DOHH2 (cell line): Measurements from ENCODE around the gene ALAS1.

Source experiments
- H3F3A ChIP-seq: fragments of 200-600 bp; sonication (generic), shearing (Covaris generic); 2 replicates; pipeline ENCODE4 v1.6.0; 2016; ENCODE audit warnings: antibody characterized with exemption, mild to moderate bottlenecking; ENCODE audit not compliant: control insufficient read depth, insufficient read depth
- H3K27ac ChIP-seq: fragments of 200-600 bp; sonication (generic); 2 replicates; pipeline ENCODE4 v1.5.1; 2014; ENCODE audit warnings: low read depth, mild to moderate bottlenecking, low read length, moderate library complexity
- H3K27me3 ChIP-seq: fragments of 200-600 bp; sonication (generic); 2 replicates; pipeline ENCODE4 v1.6.1; 2014; ENCODE audit warnings: mild to moderate bottlenecking, low read length, mixed read lengths; ENCODE audit not compliant: control insufficient read depth
- H3K36me3 ChIP-seq: fragments of 200-600 bp; sonication (generic); 2 replicates; pipeline ENCODE4 v1.6.1; 2014; ENCODE audit warnings: mild to moderate bottlenecking, low read length, moderate library complexity, mixed read lengths; ENCODE audit not compliant: control insufficient read depth
- H3K4me1 ChIP-seq: fragments of 200-600 bp; sonication (generic); 2 replicates; pipeline ENCODE4 v1.6.1; 2014; ENCODE audit warnings: mild to moderate bottlenecking, low read length, mixed read lengths; ENCODE audit not compliant: control insufficient read depth
- H3K4me2 ChIP-seq: fragments of 200-600 bp; sonication (generic); 2 replicates; pipeline ENCODE4 v1.6.0; 2014; ENCODE audit warnings: mild to moderate bottlenecking, low read length, moderate library complexity
- H3K4me3 ChIP-seq: fragments of 200-600 bp; sonication (generic); 2 replicates; pipeline ENCODE4 v1.5.1; 2014; ENCODE audit warnings: mild to moderate bottlenecking, low read length, mixed read lengths
- H3K79me2 ChIP-seq: fragments of 200-600 bp; sonication (generic); 2 replicates; pipeline ENCODE4 v1.6.1; 2014; ENCODE audit warnings: mild to moderate bottlenecking, low read length, mixed read lengths; ENCODE audit not compliant: control insufficient read depth
- H3K9me2 ChIP-seq: fragments of 200-600 bp; sonication (generic); replicated peaks from 2 replicates; pipeline ENCODE4 v1.6.1; 2014; ENCODE audit warnings: mild to moderate bottlenecking, low read length, mixed read lengths; ENCODE audit not compliant: control insufficient read depth
- H3K9me3 ChIP-seq: fragments of 200-600 bp; sonication (generic); 2 replicates; pipeline ENCODE4 v1.6.1; 2014; ENCODE audit warnings: antibody characterized with exemption, low read length, mixed read lengths; ENCODE audit not compliant: control insufficient read depth, insufficient read depth
- H4K20me1 ChIP-seq: fragments of 200-600 bp; sonication (generic); 2 replicates; pipeline ENCODE4 v1.6.0; 2014; ENCODE audit warnings: low read depth, mild to moderate bottlenecking, antibody characterized with exemption, low read length, moderate library complexity; ENCODE audit not compliant: control insufficient read depth, insufficient read depth
- EZH2phosphoT487 ChIP-seq: fragments of 200-600 bp; sonication (generic); IDR thresholded peaks from 2 replicates; pipeline ENCODE4 v1.6.1; 2017; ENCODE audit warnings: borderline replicate concordance, mild to moderate bottlenecking, antibody characterized with exemption, low read length, moderate library complexity, mixed read lengths
- TF ChIP-seq, protein P1 (sequence below): fragments of 200-600 bp; sonication (generic); IDR thresholded peaks from one replicate; pipeline ENCODE4 v1.5.1; 2014; ENCODE audit warnings: antibody characterized with exemption, mild to moderate bottlenecking, low read depth, low read length; ENCODE audit not compliant: poor library complexity, severe bottlenecking

Gene ALAS1

GRCh38 chr3:52228266-52228665 lies 30.3 kb downstream of the ALAS1 start:
- Histone ChIP-seq H3K4me3 (no peak overlapping the region), H3K27me3 (no peaks in the 10 kb centered on the region), H3F3A (peaks cover 16% of the 10 kb centered on the region), H3K36me3 (peaks cover 62% of the 10 kb centered on the region), H4K20me1 (peaks cover 8% of the 10 kb centered on the region; the same call in 1 of the 2 replicates), H3K27ac (no peak overlapping the region), H3K79me2 (peaks cover 22% of the 10 kb centered on the region), H3K9me2 (no peaks in the 10 kb centered on the region), H3K4me1 (peaks cover 43% of the 10 kb centered on the region), H3K4me2 (no peak overlapping the region), H3K9me3 (no peaks in the 10 kb centered on the region)
- no peak for TF ChIP-seq EZH2phosphoT487
- TF ChIP-seq, protein P1, sequence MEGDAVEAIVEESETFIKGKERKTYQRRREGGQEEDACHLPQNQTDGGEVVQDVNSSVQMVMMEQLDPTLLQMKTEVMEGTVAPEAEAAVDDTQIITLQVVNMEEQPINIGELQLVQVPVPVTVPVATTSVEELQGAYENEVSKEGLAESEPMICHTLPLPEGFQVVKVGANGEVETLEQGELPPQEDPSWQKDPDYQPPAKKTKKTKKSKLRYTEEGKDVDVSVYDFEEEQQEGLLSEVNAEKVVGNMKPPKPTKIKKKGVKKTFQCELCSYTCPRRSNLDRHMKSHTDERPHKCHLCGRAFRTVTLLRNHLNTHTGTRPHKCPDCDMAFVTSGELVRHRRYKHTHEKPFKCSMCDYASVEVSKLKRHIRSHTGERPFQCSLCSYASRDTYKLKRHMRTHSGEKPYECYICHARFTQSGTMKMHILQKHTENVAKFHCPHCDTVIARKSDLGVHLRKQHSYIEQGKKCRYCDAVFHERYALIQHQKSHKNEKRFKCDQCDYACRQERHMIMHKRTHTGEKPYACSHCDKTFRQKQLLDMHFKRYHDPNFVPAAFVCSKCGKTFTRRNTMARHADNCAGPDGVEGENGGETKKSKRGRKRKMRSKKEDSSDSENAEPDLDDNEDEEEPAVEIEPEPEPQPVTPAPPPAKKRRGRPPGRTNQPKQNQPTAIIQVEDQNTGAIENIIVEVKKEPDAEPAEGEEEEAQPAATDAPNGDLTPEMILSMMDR, result no peak

- H3K27ac ChIP-seq, result no peak overlapping the region
- H3K9me2 ChIP-seq, result no peaks in the 10 kb centered on the region
- no peak overlapping the region for H3K4me2 ChIP-seq
- H3K27me3 ChIP-seq, result no peaks in the 10 kb centered on the region
- peaks cover 16% of the 10 kb centered on the region for H3F3A ChIP-seq
- TF ChIP-seq, protein P1, result no peak
- no peak for TF ChIP-seq EZH2phosphoT487
- no peak overlapping the region for H3K4me3 ChIP-seq
- peaks cover 4% of the 10 kb centered on the region; the same call in 1 of the 2 replicates for H4K20me1 ChIP-seq
- peaks cover 16% of the 10 kb centered on the region for H3K79me2 ChIP-seq
- H3K4me1 ChIP-seq, result peaks cover 41% of the 10 kb centered on the region
- H3K9me3 ChIP-seq, result no peaks in the 10 kb centered on the region
- H3K36me3 ChIP-seq, result peaks cover 58% of the 10 kb centered on the region
Measured at GRCh38 chr3:52228751-52229291, 30.9 kb downstream of the ALAS1 start.

DNA sequence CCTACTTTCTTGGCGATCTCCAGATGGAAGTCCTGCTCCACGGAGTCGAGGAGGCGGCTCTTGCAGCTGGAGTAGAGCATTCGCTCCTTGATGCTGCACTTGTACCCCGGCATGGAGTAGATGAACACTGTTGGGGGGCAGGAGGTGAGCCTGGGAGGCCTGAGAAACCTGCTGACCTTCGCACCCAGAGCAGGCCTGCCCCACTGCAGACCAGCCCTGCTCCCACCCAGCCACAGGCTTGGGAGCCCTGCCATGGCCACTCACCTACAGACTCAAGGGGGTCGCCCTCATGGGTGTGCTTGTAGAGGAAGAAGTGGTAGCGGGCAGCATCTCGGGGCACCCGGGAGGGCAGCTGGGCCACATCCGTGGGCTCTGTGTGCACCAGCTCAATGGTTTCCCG lies 31.7 kb downstream of the ALAS1 start:
- TF ChIP-seq, protein P1, result no peak
- no peak for TF ChIP-seq EZH2phosphoT487
- no peaks in the 10 kb centered on the region for H4K20me1 ChIP-seq

More for the DNA sequence above, 31.7 kb downstream of the ALAS1 start:
- no peak overlapping the region for H3K4me3 ChIP-seq
- no peak overlapping the region for H3K4me2 ChIP-seq
- no peak overlapping the region for H3K27ac ChIP-seq
- peaks cover 57% of the 10 kb centered on the region for H3K36me3 ChIP-seq
- no peaks in the 10 kb centered on the region for H3K9me3 ChIP-seq
- no peaks in the 10 kb centered on the region for H3K9me2 ChIP-seq
- no peaks in the 10 kb centered on the region for H3K27me3 ChIP-seq
- H3F3A ChIP-seq, result peaks cover 16% of the 10 kb centered on the region
- peaks cover 33% of the 10 kb centered on the region for H3K4me1 ChIP-seq
- H3K79me2 ChIP-seq, result peaks cover 8% of the 10 kb centered on the region
